ENCODE results near the gene SH3PXD2A.

The SH3PXD2A gene

DNA sequence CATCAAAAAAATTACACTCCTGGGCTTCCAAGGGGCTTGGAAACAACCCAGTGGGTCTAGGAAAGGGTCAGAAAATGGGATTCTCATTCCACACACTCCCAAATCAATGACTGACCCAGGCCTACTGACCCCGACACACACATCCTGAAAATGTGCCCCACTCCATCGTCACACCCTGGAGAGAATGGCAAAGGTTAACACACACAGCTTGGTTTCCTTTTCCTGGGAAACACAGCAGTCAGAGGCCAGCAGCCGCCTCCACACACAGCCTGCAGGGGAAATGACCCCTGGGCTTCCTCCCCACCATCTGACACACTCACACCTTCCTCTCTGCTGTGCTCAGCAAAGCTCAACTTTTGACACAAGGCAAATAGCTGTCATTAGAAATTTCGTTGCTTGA lies 42.9 kb downstream of the SH3PXD2A start:
- no peaks in the 10 kb centered on the region for H3K4me1 ChIP-seq (ENCODE audit: control insufficient read depth, insufficient read depth, low read length)
- no peaks in the 10 kb centered on the region for H3K27me3 ChIP-seq (ENCODE audit: control insufficient read depth, insufficient read depth, low read length)
- H3K9me3 ChIP-seq (ENCODE audit: control insufficient read depth, insufficient read depth, low read length), result no peaks in the 10 kb centered on the region
- no peak overlapping the region for H3K9ac ChIP-seq (ENCODE audit: low read depth, low read length)
- H3K4me3 ChIP-seq (ENCODE audit: low read depth, low read length), result no peak overlapping the region
- no peaks in the 10 kb centered on the region for H3K36me3 ChIP-seq (ENCODE audit: control insufficient read depth, insufficient read depth, low read length)

DNA sequence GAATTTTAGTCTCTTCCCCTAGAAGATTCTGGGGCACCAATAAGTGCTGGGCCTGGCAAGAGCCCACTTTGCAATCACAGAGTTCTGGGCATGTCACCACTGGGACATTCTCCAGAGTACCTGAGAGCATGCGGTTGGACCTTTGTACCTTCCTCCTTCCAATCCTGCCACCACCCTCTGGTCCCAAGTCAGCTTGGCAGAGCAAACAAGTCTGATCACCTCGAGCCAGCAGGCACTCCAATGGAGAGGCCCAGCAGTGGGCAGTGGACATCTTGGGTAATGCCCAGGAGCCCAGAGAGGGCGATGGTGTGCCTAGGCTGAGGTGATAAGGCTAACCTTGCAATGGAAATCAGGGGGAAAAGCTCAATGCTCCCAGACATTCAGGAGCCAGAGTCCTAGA lies 43.4 kb downstream of the SH3PXD2A start:
- no peak overlapping the region for H3K4me3 ChIP-seq (ENCODE audit: low read depth, low read length)
- H3K27me3 ChIP-seq (ENCODE audit: control insufficient read depth, insufficient read depth, low read length), result no peaks in the 10 kb centered on the region
- H3K9ac ChIP-seq (ENCODE audit: low read depth, low read length), result no peak overlapping the region
- H3K9me3 ChIP-seq (ENCODE audit: control insufficient read depth, insufficient read depth, low read length), result no peaks in the 10 kb centered on the region
- H3K36me3 ChIP-seq (ENCODE audit: control insufficient read depth, insufficient read depth, low read length), result no peaks in the 10 kb centered on the region
- no peaks in the 10 kb centered on the region for H3K4me1 ChIP-seq (ENCODE audit: control insufficient read depth, insufficient read depth, low read length)

DNA sequence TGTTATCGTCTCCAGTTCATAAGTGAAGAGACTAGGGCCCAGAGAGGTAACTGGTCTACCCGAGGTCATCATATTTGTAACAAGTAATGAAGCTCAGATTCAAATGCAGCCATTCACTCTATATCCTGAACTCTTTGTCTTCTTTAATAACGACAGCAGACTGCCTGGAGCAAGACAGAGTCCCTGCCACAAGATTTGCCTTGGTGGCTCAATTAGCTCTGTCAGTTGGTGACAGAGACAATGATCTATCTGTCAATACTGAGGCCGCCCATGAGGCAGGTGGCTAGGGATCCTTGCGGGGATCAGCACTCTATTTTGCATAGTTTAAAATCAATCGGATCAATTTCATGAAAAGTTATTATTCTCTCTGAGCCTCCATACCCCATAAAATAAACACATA lies 43.9 kb downstream of the SH3PXD2A start:
- Histone ChIP-seq H3K36me3 (ENCODE audit: control insufficient read depth, insufficient read depth, low read length) (no peaks in the 10 kb centered on the region), H3K9me3 (ENCODE audit: control insufficient read depth, insufficient read depth, low read length) (no peaks in the 10 kb centered on the region), H3K4me1 (ENCODE audit: control insufficient read depth, insufficient read depth, low read length) (no peaks in the 10 kb centered on the region), H3K4me3 (ENCODE audit: low read depth, low read length) (no peak overlapping the region), H3K27me3 (ENCODE audit: control insufficient read depth, insufficient read depth, low read length) (no peaks in the 10 kb centered on the region), H3K9ac (ENCODE audit: low read depth, low read length) (no peak overlapping the region)

- H3K9me3 ChIP-seq (ENCODE audit: control insufficient read depth, insufficient read depth, low read length), result no peaks in the 10 kb centered on the region
- H3K27me3 ChIP-seq (ENCODE audit: control insufficient read depth, insufficient read depth, low read length), result no peaks in the 10 kb centered on the region
- H3K36me3 ChIP-seq (ENCODE audit: control insufficient read depth, insufficient read depth, low read length), result no peaks in the 10 kb centered on the region
- peaks cover 2% of the 10 kb centered on the region for H3K4me1 ChIP-seq (ENCODE audit: control insufficient read depth, insufficient read depth, low read length)
- H3K9ac ChIP-seq (ENCODE audit: low read depth, low read length), result no peak overlapping the region
- no peak overlapping the region for H3K4me3 ChIP-seq (ENCODE audit: low read depth, low read length)
These were observed 46.6 kb downstream of the SH3PXD2A start for GRCh38 chr10:103808780-103809179.

DNA sequence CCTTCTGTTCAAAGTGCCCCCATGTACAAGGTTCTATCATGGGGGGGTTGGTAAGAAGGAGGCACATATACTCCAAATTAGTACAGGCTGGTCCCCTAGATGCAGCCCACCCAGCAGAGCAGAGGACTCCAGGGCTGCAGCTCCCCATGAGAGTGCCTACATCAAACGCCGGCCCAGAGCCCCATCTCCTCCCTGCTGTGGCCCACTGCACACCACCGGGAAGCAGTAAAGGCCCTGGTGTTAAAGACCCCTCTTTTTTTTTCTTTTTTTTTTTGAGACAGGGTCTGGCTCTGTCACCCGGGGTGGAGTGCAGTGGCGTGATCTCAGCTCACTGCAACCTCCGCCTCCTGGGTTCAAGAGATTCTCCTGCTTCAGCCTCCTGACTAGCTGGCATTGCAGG lies 47.4 kb downstream of the SH3PXD2A start:
- Histone ChIP-seq H3K9me3 (ENCODE audit: control insufficient read depth, insufficient read depth, low read length) (no peaks in the 10 kb centered on the region), H3K4me1 (ENCODE audit: control insufficient read depth, insufficient read depth, low read length) (peaks cover 2% of the 10 kb centered on the region), H3K36me3 (ENCODE audit: control insufficient read depth, insufficient read depth, low read length) (no peaks in the 10 kb centered on the region), H3K4me3 (ENCODE audit: low read depth, low read length) (no peak overlapping the region), H3K27me3 (ENCODE audit: control insufficient read depth, insufficient read depth, low read length) (no peaks in the 10 kb centered on the region), H3K9ac (ENCODE audit: low read depth, low read length) (no peak overlapping the region)

- H3K9ac ChIP-seq (ENCODE audit: low read depth, low read length), result no peak overlapping the region
- peaks cover 2% of the 10 kb centered on the region for H3K4me1 ChIP-seq (ENCODE audit: control insufficient read depth, insufficient read depth, low read length)
These were observed 48.8 kb downstream of the SH3PXD2A start for GRCh38 chr10:103806395-103807187.

DNA sequence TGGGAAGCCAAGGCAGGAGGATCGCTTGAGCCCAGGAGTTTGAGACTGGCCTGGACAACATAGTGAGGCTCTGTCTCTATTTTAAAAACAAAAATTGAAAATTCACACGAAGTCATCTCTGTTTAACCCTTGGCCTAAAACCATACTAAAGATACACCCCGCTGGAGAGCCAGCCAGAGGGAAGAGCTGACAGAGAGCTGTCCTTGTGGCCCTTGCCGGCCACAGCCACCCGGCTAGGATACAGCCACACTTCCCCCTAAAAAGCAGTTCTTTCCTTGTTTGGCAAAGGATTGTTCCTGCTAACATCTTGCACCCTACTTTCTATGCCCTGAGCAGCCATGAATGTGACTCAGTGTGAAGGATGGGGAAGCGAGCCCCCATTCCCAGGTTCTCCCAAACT lies 49.6 kb downstream of the SH3PXD2A start:
- Histone ChIP-seq H3K4me3 (ENCODE audit: low read depth, low read length) (no peak overlapping the region), H3K9ac (ENCODE audit: low read depth, low read length) (no peak overlapping the region), H3K27me3 (ENCODE audit: control insufficient read depth, insufficient read depth, low read length) (no peaks in the 10 kb centered on the region), H3K36me3 (ENCODE audit: control insufficient read depth, insufficient read depth, low read length) (no peaks in the 10 kb centered on the region), H3K4me1 (ENCODE audit: control insufficient read depth, insufficient read depth, low read length) (peaks cover 2% of the 10 kb centered on the region), H3K9me3 (ENCODE audit: control insufficient read depth, insufficient read depth, low read length) (no peaks in the 10 kb centered on the region)

More at GRCh38 chr10:103806395-103807187, 48.8 kb downstream of the SH3PXD2A start:
- Histone ChIP-seq H3K27me3 (ENCODE audit: control insufficient read depth, insufficient read depth, low read length) (no peaks in the 10 kb centered on the region), H3K4me3 (ENCODE audit: low read depth, low read length) (no peak overlapping the region), H3K36me3 (ENCODE audit: control insufficient read depth, insufficient read depth, low read length) (no peaks in the 10 kb centered on the region), H3K9me3 (ENCODE audit: control insufficient read depth, insufficient read depth, low read length) (no peaks in the 10 kb centered on the region)

DNA sequence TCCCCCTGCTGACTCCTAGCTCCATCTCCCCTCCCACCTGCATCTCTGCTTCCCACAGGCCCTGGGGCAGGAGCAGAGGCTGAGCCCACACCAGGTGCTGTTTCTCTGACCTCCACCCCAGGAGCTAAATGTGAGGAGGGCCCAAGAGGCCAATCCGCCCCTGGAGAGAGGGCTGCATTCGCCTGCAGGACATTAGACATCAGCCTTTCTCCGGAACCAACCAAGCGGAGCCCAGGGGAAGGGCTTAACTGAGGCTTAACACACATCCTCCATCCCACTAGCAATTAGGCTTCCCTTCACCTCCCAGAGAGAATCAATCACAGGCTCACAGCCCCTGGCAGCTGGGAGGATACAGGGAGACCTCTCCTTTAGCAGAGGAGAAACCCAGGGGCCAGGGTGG lies 50.5 kb downstream of the SH3PXD2A start:
- no peaks in the 10 kb centered on the region for H3K27me3 ChIP-seq (ENCODE audit: control insufficient read depth, insufficient read depth, low read length)
- peaks cover 2% of the 10 kb centered on the region for H3K4me1 ChIP-seq (ENCODE audit: control insufficient read depth, insufficient read depth, low read length)
- H3K4me3 ChIP-seq (ENCODE audit: low read depth, low read length), result no peak overlapping the region
- no peak overlapping the region for H3K9ac ChIP-seq (ENCODE audit: low read depth, low read length)
- no peaks in the 10 kb centered on the region for H3K36me3 ChIP-seq (ENCODE audit: control insufficient read depth, insufficient read depth, low read length)
- H3K9me3 ChIP-seq (ENCODE audit: control insufficient read depth, insufficient read depth, low read length), result no peaks in the 10 kb centered on the region

DNA sequence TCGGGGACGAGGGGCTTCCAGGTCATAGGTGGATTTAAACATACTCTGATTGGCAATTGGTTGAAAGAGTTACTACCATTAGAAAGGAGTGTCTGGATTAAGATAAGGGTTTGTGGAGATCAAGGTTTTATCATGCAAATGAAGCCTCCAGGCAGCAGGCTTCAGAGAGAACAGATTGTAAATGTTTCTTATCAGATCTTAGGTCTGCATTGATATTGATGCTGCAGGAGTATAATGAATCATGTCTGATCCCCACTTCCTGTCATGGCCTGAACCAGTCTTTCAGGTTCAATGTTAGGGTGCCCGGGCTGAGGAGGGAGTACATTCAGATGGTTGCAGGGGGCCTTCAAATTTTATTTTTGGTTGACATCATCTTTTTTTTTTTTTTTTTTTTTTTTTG lies 51.4 kb downstream of the SH3PXD2A start:
- H3K9me3 ChIP-seq (ENCODE audit: control insufficient read depth, insufficient read depth, low read length), result no peaks in the 10 kb centered on the region
- peaks cover 2% of the 10 kb centered on the region for H3K4me1 ChIP-seq (ENCODE audit: control insufficient read depth, insufficient read depth, low read length)
- no peak overlapping the region for H3K9ac ChIP-seq (ENCODE audit: low read depth, low read length)
- H3K27me3 ChIP-seq (ENCODE audit: control insufficient read depth, insufficient read depth, low read length), result no peaks in the 10 kb centered on the region
- no peak overlapping the region for H3K4me3 ChIP-seq (ENCODE audit: low read depth, low read length)
- no peaks in the 10 kb centered on the region for H3K36me3 ChIP-seq (ENCODE audit: control insufficient read depth, insufficient read depth, low read length)

- Histone ChIP-seq H3K27me3 (ENCODE audit: control insufficient read depth, insufficient read depth, low read length) (no peaks in the 10 kb centered on the region), H3K9ac (ENCODE audit: low read depth, low read length) (no peak overlapping the region), H3K9me3 (ENCODE audit: control insufficient read depth, insufficient read depth, low read length) (no peaks in the 10 kb centered on the region), H3K4me1 (ENCODE audit: control insufficient read depth, insufficient read depth, low read length) (peaks cover 2% of the 10 kb centered on the region), H3K36me3 (ENCODE audit: control insufficient read depth, insufficient read depth, low read length) (no peaks in the 10 kb centered on the region), H3K4me3 (ENCODE audit: low read depth, low read length) (no peak overlapping the region)
These were observed 52.6 kb downstream of the SH3PXD2A start for GRCh38 chr10:103802637-103803353.

DNA sequence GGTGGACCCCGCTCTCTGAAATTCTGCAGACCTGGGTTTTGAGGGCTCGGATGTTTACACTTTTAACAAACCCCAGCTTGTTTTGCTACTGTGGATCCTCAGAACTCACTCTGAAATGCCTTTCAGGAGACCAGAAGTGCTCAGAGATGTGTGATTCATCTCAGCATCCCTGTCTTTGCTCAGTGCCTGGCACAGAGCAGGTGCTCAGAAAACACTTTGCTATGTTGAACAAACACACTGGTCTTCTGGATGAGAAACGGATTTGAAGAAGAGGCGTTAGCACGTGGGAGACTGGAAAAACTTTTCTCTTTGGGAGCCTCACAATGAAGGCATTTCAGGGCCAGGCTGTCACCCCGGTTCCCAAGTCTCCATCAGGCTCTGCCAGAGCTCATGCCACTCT lies 53.3 kb downstream of the SH3PXD2A start:
- H3K27me3 ChIP-seq (ENCODE audit: control insufficient read depth, insufficient read depth, low read length), result no peaks in the 10 kb centered on the region
- H3K36me3 ChIP-seq (ENCODE audit: control insufficient read depth, insufficient read depth, low read length), result no peaks in the 10 kb centered on the region
- H3K9me3 ChIP-seq (ENCODE audit: control insufficient read depth, insufficient read depth, low read length), result no peaks in the 10 kb centered on the region
- no peak overlapping the region for H3K4me3 ChIP-seq (ENCODE audit: low read depth, low read length)
- no peak overlapping the region for H3K9ac ChIP-seq (ENCODE audit: low read depth, low read length)
- H3K4me1 ChIP-seq (ENCODE audit: control insufficient read depth, insufficient read depth, low read length), result peaks cover 2% of the 10 kb centered on the region

All from iPS-15b (cell line).